ENCODE results near the gene CCND1.

Gene CCND1

GRCh38 chr11:69599502-69599901 is 41.5 kb upstream of the CCND1 start:
- DNase-seq (ENCODE audit: low read depth), result peak; percentile 6
- TF ChIP-seq CTCF (conservative IDR thresholded peaks at IDR 0.05; ENCODE audit: control insufficient read depth, insufficient read depth, low read depth, low read length), result no peak
- no peak overlapping the region for H3K4me3 ChIP-seq (ENCODE audit: control insufficient read depth, low read depth, low read length)

- no peak for DNase-seq (ENCODE audit: low read depth)
- no peak overlapping the region for H3K4me3 ChIP-seq (ENCODE audit: control insufficient read depth, low read depth, low read length)
- no peak for TF ChIP-seq CTCF (conservative IDR thresholded peaks at IDR 0.05; ENCODE audit: control insufficient read depth, insufficient read depth, low read depth, low read length)
These were observed 41.0 kb upstream of the CCND1 start for GRCh38 chr11:69600001-69600400.

GRCh38 chr11:69601011-69601975 is 39.7 kb upstream of the CCND1 start:
- no peak for TF ChIP-seq CTCF (conservative IDR thresholded peaks at IDR 0.05; ENCODE audit: control insufficient read depth, insufficient read depth, low read depth, low read length)
- H3K4me3 ChIP-seq (ENCODE audit: control insufficient read depth, low read depth, low read length), result no peak overlapping the region
- DNase-seq (ENCODE audit: low read depth), result no peak

GRCh38 chr11:69603111-69603836 is 37.7 kb upstream of the CCND1 start:
- DNase-seq (ENCODE audit: low read depth), result no peak
- no peak overlapping the region for H3K4me3 ChIP-seq (ENCODE audit: control insufficient read depth, low read depth, low read length)
- TF ChIP-seq CTCF (conservative IDR thresholded peaks at IDR 0.05; ENCODE audit: control insufficient read depth, insufficient read depth, low read depth, low read length), result no peak

GRCh38 chr11:69604055-69604454 is 36.9 kb upstream of the CCND1 start:
- no peak for TF ChIP-seq CTCF (conservative IDR thresholded peaks at IDR 0.05; ENCODE audit: control insufficient read depth, insufficient read depth, low read depth, low read length)
- no peak overlapping the region for H3K4me3 ChIP-seq (ENCODE audit: control insufficient read depth, low read depth, low read length)
- DNase-seq (ENCODE audit: low read depth), result no peak

GRCh38 chr11:69605737-69606526 is 35.0 kb upstream of the CCND1 start:
- H3K4me3 ChIP-seq (ENCODE audit: control insufficient read depth, low read depth, low read length), result no peak overlapping the region
- DNase-seq (ENCODE audit: low read depth), result no peak
- no peak for TF ChIP-seq CTCF (conservative IDR thresholded peaks at IDR 0.05; ENCODE audit: control insufficient read depth, insufficient read depth, low read depth, low read length)
